Neural crest cell (in vitro differentiated cells): Measurements from ENCODE around the gene KIAA1958. TPM values are rescaled to one million over a fixed set of nuclear protein-coding genes. Genes with fewer than 3 reads are reported as not detected.
A peak's percentile ranks its signal among the peaks of the same experiment; 100 is the strongest.
"Not testable (repeated sequence)": the region's sequence is repeated elsewhere in the genome, so short reads cannot be mapped to it uniquely, and the experiment has no call there.

Experiments
- DNase-seq: peaks from one replicate; pipeline ENCODE4 v3.0.0; 2021; ENCODE audit warnings: low read depth, mixed read lengths, low spot score
- H3K27ac Mint-ChIP-seq: one replicate; pipeline ENCODE4 v1.8.0; 2021; ENCODE audit warnings: mild to moderate bottlenecking, mixed read lengths; ENCODE audit not compliant: unreplicated experiment
- H3K27me3 Mint-ChIP-seq: 2 replicates; pipeline ENCODE4 v1.8.0; 2021; ENCODE audit warnings: low read depth, mild to moderate bottlenecking, mixed read lengths
- H3K36me3 Mint-ChIP-seq: 2 replicates; pipeline ENCODE4 v1.8.0; 2021; ENCODE audit warnings: low read depth, mild to moderate bottlenecking, mixed read lengths
- H3K4me1 Mint-ChIP-seq: 2 replicates; pipeline ENCODE4 v1.8.0; 2021; ENCODE audit warnings: mixed read lengths
- H3K4me3 Mint-ChIP-seq: one replicate; pipeline ENCODE4 v1.8.0; 2021; ENCODE audit warnings: mild to moderate bottlenecking, mixed read lengths
- H3K9me3 Mint-ChIP-seq: 2 replicates; pipeline ENCODE4 v1.8.0; 2021; ENCODE audit warnings: mixed read lengths
- CTCF ChIP-seq: fragments of 200-600 bp; sonication (generic); conservative IDR thresholded peaks from 2 replicates; pipeline ENCODE4 v1.5.0; 2021; ENCODE audit warnings: antibody characterized with exemption, mild to moderate bottlenecking
- total RNA-seq: library from RNA; stranded (reverse); gene quantifications from 2 replicates; pipeline ENCODE4 v1.2.1, GENCODE V29; 2021

The KIAA1958 gene
- total RNA-seq, 1 donor from 2014 or later = 46.7 TPM

GRCh38 chr9:112505086-112505485, 18.5 kb downstream of the KIAA1958 start:
- H3K27ac Mint-ChIP-seq = no peak overlapping the region

GRCh38 chr9:112505607-112506006, 19.0 kb downstream of the KIAA1958 start:
- H3K27ac Mint-ChIP-seq = peak overlapping the region; percentile 70

More at GRCh38 chr9:112505086-112505485, 18.5 kb downstream of the KIAA1958 start:
- Mint-ChIP-seq H3K9me3 (no peaks in the 10 kb centered on the region), H3K27me3 (no peaks in the 10 kb centered on the region), H3K36me3 (peaks cover 6% of the 10 kb centered on the region), H3K4me1 (peaks cover 10% of the 10 kb centered on the region), H3K4me3 (no peak overlapping the region)
- no peak for DNase-seq
- TF ChIP-seq CTCF = no peak

GRCh38 chr9:112506571-112506970, 19.9 kb downstream of the KIAA1958 start:
- H3K27ac Mint-ChIP-seq = no peak overlapping the region
- no peak for DNase-seq
- H3K27me3 Mint-ChIP-seq = no peaks in the 10 kb centered on the region
- no peak for TF ChIP-seq CTCF
- peaks cover 6% of the 10 kb centered on the region for H3K4me1 Mint-ChIP-seq
- H3K36me3 Mint-ChIP-seq = peaks cover 2% of the 10 kb centered on the region
- H3K9me3 Mint-ChIP-seq = no peaks in the 10 kb centered on the region
- no peak overlapping the region for H3K4me3 Mint-ChIP-seq

More at GRCh38 chr9:112505607-112506006, 19.0 kb downstream of the KIAA1958 start:
- Mint-ChIP-seq H3K4me3 (no peak overlapping the region), H3K4me1 (peaks cover 10% of the 10 kb centered on the region), H3K27me3 (no peaks in the 10 kb centered on the region), H3K36me3 (peaks cover 6% of the 10 kb centered on the region), H3K9me3 (no peaks in the 10 kb centered on the region)
- DNase-seq = no peak
- TF ChIP-seq CTCF = no peak

GRCh38 chr9:112507001-112507680, 20.5 kb downstream of the KIAA1958 start:
- H3K4me1 Mint-ChIP-seq = peaks cover 5% of the 10 kb centered on the region
- H3K9me3 Mint-ChIP-seq = no peaks in the 10 kb centered on the region
- peaks cover 2% of the 10 kb centered on the region for H3K36me3 Mint-ChIP-seq
- no peak for TF ChIP-seq CTCF
- H3K27me3 Mint-ChIP-seq = no peaks in the 10 kb centered on the region
- no peak for DNase-seq
- H3K27ac Mint-ChIP-seq = no peak overlapping the region
- H3K4me3 Mint-ChIP-seq = no peak overlapping the region

GRCh38 chr9:112508377-112508776, 21.8 kb downstream of the KIAA1958 start:
- no peak for TF ChIP-seq CTCF
- Mint-ChIP-seq H3K27ac (no peak overlapping the region), H3K27me3 (no peaks in the 10 kb centered on the region), H3K36me3 (peaks cover 5% of the 10 kb centered on the region), H3K4me3 (no peak overlapping the region), H3K9me3 (no peaks in the 10 kb centered on the region), H3K4me1 (peaks cover 5% of the 10 kb centered on the region)
- DNase-seq = no peak

GRCh38 chr9:112512377-112512776, 25.8 kb downstream of the KIAA1958 start:
- DNase-seq, H3K4me1 Mint-ChIP-seq, H3K36me3 Mint-ChIP-seq, H3K4me3 Mint-ChIP-seq, H3K9me3 Mint-ChIP-seq, H3K27me3 Mint-ChIP-seq, H3K27ac Mint-ChIP-seq: not testable (repeated sequence)
